ENCODE measurements around the gene EVI5.

DNA sequence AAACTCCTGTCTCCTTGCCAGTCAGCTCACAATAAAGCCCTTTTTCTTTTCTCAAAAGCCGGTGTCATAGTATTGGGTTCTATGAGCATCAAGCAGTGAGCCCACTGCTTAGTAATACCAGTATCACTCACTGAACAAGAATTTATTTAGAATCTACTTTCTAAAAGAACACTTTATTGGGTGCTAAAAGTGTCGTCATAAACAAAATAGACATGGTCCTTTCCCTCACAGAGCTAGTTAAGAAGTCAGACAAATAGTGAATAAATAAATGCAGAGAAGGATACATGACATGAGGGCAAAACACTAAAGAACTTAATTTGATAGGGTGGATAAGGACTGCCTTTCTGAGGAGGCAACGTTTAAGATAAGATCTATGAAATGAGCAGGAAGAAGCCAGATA, 32.2 kb downstream of the EVI5 start:
- TF ChIP-seq, protein P1, sequence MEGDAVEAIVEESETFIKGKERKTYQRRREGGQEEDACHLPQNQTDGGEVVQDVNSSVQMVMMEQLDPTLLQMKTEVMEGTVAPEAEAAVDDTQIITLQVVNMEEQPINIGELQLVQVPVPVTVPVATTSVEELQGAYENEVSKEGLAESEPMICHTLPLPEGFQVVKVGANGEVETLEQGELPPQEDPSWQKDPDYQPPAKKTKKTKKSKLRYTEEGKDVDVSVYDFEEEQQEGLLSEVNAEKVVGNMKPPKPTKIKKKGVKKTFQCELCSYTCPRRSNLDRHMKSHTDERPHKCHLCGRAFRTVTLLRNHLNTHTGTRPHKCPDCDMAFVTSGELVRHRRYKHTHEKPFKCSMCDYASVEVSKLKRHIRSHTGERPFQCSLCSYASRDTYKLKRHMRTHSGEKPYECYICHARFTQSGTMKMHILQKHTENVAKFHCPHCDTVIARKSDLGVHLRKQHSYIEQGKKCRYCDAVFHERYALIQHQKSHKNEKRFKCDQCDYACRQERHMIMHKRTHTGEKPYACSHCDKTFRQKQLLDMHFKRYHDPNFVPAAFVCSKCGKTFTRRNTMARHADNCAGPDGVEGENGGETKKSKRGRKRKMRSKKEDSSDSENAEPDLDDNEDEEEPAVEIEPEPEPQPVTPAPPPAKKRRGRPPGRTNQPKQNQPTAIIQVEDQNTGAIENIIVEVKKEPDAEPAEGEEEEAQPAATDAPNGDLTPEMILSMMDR (IDR thresholded peaks at IDR 0.05): no peak
- TF ChIP-seq EZH2 (IDR thresholded peaks at IDR 0.05; ENCODE audit: borderline replicate concordance, insufficient read depth, low read depth, low read length, poor library complexity, severe bottlenecking): no peak

All from B cell (primary cell).